Measurements from ENCODE around the gene LRRC2.

- TF ChIP-seq, protein P1, sequence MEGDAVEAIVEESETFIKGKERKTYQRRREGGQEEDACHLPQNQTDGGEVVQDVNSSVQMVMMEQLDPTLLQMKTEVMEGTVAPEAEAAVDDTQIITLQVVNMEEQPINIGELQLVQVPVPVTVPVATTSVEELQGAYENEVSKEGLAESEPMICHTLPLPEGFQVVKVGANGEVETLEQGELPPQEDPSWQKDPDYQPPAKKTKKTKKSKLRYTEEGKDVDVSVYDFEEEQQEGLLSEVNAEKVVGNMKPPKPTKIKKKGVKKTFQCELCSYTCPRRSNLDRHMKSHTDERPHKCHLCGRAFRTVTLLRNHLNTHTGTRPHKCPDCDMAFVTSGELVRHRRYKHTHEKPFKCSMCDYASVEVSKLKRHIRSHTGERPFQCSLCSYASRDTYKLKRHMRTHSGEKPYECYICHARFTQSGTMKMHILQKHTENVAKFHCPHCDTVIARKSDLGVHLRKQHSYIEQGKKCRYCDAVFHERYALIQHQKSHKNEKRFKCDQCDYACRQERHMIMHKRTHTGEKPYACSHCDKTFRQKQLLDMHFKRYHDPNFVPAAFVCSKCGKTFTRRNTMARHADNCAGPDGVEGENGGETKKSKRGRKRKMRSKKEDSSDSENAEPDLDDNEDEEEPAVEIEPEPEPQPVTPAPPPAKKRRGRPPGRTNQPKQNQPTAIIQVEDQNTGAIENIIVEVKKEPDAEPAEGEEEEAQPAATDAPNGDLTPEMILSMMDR (IDR thresholded peaks at IDR 0.05), result no peak
- no peak for TF ChIP-seq POLR2A (IDR thresholded peaks at IDR 0.05)
These were observed 12.9 kb downstream of the LRRC2 start for GRCh38 chr3:46553154-46553553.

All from adrenal gland (tissue), 5 donors.